Measurements from ENCODE around the gene TM9SF2. TPM values are rescaled to one million over a fixed set of nuclear protein-coding genes. Genes with fewer than 3 reads are reported as not detected.

Gene TM9SF2
- total RNA-seq, 1 experiment from 2014 or later = 116 TPM

DNA sequence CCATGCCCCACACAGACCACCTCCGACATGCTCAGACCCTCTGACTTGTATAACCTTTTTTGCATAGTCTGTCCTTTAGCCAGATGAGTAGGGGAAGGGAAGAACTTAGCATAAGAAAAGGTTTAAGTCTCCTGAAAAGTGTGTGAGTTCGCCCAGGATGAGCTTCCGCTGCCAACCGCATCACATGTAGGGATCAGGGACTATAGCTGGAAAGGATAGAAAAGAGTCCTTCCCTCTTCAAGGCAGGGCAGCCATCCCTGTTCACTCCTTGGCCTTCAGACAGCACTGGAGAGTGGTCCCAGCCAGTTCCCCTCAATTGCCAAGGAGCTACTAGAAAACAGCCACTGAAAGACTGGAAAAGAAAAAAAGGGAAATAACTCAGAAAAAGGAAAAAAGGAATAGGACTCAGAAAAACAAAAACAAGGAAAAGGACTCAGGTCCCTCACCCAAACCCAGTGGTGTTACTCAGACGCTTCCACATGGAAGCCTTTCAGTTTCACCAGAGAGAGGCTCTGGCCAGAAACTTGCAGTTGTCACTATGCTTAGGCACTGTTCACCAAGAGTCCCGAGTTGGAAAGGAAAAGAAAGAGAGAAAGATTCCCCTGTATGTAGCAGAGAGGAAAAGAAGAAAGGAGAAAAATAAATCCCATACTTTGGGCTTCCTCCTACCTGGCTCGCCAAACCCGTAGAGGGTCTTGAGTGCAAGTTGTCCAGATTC, 5.6 kb upstream of the TM9SF2 start:
- DNase-seq (ENCODE audit: low read depth) = no peak

DNA sequence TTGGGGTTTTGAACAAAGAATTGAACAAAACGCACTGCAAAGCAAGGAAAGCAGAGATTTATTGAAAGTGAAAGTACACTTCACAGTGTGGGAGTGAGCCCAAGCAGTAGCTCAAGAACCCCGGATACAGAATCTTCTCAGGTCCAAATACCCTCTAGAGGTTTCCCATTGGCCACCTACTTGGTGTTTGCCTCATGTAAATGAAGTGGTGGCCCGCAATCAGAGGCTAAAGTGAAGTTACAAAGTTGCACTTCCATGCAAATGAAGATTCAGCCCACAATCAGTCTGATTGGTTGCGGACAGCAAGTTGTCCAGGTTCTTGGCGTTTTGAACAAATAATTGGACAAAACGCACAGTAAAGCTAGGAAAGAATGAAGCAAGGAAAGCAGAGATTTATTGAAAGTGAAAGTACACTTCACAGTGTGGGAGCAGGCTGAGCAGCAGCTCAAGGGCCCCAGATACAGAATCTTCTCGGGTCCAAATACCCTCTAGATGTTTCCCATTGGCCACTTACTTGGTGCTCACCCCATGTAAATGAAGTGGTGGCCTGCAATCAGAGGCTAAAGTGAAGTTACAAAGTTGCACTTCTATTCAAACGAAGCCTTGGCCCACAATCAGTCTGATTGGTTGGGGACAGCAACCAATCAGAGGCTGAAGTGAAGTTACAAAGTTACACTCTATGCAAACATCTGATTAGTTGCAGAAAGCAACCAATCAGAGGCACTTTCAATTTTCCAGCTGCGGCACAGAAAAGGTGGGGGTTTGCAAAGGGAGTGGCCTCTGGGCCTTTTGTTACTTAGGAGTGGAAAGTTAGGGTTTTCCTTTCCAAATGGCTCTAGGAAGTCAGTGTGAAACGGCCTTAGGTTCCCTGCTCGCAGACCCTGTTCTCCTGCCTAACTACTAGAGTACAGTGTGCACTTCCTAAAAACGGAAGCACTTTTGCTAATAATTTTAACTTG, 4.8 kb upstream of the TM9SF2 start:
- DNase-seq (ENCODE audit: low read depth) = peak; percentile 76

DNA sequence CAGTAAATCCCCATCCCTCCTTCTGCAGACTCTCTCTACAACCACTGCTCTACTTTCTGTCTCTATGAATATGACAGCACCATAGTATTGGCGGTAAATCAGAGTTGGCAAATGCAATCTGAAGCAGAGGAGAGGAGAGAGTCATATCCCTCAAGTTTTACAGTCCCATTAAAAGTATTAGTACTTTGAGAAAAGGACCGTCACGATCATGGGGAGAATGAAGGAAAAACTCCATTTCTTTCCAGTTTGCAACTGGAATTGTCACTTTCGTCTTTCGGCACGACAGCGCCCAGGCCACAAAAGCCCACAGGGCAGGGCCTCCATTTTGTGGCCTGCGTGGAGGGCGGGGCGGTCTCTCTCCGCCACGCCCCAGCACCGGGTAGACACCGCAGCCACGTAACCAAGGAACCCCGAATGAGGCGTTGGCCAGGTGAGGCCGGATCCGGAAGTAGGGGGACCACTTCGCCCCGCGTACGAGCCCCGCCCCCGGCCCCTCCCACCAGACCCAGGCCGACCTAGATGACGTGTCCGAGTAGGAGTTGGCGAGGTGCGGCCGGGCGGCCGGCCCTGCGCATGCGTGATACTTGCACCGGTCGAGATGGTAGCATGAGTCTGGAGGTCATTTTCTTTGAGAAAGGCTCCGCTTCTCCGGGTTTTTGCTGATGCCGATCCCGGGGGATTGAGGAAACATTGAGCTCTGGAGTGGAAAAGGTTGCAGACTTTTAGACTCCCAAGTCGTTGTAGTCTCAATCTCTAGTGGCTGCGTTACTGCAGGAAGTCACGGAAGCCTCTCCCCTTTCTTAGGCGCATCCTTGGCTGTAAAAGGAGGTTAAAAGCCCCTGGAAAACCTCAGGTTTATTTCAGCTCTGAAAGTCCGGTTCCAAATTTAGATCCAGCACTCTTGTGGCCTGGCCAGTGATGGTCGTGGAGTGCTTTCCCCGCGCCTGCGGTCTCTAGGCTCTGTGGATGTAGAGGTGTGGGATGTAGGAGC, 2.8 kb upstream of the TM9SF2 start:
- peak; percentile 93 for DNase-seq (ENCODE audit: low read depth)

DNA sequence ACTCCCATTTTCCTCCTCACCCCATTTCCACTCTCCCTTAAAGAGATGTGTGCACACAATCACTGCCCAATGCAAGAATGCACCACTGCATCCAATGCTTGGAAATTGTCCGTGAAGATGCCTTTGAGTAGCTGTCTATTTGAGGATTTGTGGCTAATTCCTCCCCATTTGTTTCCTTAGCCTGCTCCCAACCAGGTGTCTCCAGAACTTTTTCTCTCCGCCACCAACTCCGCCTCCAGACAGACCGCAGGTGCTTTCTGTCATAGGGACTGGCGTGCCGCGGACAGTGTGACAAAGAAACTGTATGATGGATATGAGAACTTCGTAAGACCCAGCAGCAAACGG, 461 bp upstream of the TM9SF2 start:
- no peak for DNase-seq (ENCODE audit: low read depth)

DNA sequence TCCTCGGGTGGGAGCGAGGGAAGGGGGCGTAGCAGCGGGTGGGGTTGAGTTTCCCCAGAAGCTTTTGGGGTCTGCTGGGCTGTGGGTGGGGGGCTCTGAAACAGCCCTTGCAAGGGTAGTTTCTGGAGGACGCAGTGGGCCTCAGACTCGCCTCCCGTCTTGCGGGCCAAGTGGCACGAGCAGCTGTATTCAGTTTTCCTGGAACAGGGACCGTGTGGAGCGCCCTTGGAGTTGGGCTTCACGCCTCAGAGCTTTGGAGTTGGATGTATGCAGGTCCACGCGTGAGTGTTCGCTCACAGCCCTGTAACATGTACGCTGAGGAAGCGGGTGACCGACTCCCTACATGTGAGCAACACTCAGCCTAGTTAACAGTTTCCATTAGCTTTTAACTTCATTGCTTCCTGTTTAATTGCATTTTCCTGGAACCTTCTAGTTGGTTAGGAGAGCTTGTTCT, 603 bp downstream of the TM9SF2 start:
- peak; percentile 17 for DNase-seq (ENCODE audit: low read depth)

DNA sequence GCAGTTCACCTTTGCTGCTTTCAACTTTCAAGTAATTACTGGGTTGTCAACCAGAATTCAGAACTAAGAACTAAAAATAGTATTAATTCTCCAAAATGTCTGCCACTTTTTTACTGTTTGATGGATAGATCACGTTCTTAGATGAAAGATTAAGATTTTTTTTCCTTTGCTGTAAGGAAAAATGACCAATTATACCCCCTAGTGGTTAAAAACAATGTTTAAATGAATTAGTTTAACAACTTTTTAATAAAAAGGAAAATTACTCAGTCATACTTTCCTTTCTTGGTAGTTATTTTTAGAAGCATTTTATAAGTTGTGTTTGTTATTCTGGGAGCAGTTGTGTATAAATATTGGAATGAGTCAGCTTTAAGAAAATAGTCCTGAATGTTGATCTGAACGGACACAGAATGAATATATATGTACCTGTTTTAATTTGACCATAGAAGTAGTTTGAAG, 4.6 kb downstream of the TM9SF2 start:
- peak; percentile 37 for DNase-seq (ENCODE audit: low read depth)

DNA sequence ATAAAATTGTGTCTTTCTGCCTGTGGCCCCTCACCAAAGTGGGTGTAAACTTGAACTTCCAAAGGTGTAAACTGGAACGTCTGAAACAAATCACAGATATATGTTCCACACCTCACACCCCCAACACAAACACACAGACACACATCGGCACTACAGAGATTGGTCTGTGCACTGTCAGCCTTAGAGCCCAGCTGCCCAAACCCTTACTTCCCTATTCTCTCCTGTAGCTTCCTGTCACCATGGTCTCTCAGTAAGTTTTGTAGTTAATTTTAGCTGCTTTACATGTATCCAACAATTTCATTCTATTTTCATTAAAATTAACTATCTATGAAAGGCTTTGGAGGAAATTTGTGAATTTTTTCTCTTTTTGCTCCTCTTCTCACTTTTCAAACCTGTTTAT, 5.4 kb downstream of the TM9SF2 start:
- DNase-seq (ENCODE audit: low read depth) = no peak

DNA sequence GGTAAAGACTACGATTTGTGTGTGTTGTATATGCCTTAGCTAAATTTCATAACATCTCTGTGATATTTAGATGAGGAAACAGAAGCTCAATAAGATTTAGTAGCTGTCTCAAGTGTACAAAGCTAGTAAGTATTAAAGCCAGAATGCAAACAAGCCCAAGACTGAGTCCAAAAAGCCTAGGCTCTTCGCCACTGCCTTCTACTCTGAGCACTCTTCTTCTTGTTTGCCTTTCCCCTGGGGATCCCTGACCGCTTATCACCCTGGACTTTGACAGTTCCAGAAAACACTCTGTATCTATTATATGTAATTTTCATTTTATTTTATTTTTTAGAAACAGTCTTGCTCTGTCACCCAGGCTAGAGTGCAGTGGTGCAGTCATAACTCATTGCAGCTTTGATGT, 5.8 kb downstream of the TM9SF2 start:
- DNase-seq (ENCODE audit: low read depth) = no peak

DNA sequence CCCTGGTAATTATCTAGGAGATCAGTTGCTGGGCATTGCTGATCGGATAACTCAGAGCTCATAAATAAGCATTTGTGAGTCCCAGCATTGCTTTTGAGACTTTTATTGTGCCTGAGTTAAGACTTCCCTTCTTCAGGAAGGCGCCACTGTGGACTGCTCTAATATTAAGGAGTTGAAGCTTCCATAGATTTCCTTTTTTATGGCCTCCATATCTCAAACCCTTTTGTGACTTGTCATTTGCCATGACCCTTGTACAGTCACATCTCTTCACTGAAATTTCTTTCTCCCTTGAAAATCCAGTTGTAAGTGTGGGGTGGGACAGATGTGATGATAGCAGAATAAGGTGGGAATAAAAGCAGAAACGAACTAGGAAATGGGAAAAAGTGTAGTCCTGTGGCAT, 6.3 kb downstream of the TM9SF2 start:
- no peak for DNase-seq (ENCODE audit: low read depth)

DNA sequence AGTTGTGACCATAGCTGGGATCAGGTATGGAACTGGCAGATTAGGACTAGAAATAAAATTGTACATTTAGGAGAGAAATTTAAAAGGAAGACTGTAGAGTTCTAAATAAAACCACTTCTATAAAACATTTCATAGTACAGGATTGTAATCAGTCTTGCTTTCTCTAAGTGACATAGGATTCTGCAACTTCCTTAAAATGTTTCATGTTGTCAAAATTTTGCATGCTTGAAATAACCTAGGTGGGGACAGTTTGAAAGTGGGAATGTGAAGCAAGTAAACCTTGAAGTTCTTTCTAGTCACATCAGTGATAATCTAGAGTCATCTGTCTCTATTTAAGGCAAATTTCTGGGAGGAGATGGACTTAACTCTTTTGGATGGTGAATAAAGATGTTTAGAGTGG, 6.7 kb downstream of the TM9SF2 start:
- DNase-seq (ENCODE audit: low read depth) = no peak

DNA sequence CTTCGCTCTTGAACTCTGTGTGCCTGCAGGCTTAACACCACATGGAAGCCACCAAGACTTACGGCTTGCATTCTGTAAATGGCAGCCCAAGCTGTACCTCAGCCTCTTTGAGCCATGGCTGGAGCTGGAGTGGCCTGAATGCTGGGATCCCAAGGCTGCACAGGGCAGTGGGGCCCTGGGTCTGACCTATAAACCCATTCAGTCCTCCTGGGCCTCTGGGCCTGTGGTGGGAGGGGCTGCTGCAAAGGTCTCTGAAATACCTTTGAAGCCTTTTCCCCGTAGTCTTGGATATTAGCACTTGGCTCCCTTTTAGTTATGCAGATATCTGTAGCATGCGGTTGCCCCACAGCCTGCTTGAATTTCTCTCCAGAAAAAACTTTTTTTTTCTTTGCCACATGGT, 8.2 kb downstream of the TM9SF2 start:
- no peak for DNase-seq (ENCODE audit: low read depth)

DNA sequence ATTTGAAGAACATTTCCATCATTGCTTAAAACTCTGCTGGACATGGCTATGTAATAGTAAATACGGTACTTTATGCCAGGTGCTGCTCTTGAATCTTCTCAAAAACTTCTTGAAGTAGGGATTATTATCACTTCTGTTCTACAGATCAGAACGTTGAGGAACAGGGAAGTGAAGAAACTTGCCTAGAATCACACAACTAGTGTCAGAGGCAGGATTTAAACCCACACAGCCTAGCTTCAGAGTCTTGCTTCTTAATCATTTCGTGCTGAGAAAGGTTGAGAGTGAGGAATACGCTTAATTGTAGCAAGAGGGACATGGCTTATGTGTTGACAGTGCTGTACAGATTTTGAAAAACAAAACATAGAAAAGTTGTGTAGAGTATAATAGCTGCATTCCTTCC, 13.5 kb downstream of the TM9SF2 start:
- DNase-seq (ENCODE audit: low read depth) = no peak

DNA sequence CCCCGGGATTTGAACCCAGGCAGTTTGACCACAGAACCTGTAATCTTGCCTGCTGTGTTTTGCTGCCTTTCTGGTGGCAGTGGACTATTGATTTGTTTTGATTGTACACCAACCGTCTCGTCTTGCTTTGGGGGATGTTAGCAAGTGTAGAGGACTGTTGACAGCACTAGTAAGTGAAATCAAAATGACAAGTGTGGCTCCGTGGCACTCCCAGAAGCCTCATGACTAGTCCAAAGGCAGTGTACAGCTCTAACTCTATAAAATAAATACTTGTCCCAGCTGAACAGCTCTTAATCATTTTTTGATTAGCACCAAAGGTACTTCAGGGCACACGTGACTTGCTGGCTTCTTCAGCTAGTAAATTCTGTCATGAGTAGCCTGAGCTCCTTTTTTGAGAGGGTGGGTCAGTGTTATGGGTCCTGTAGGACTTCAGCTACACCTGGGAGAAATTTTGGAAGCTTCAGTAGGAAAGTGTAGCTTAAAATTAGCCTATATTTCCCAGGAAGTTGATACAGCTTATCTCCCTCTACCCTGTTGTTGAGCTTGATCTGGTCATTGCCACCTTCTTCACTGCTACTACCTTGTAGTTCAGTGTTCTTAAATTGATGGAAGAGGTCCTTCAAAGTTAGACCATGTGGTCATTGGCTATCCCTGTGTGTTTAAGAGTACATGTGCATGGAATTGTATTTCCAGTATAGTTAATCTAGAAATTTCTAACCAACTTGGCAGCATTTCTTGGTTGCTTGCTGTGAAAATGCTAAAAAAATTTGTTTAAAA, 15.1 kb downstream of the TM9SF2 start:
- DNase-seq (ENCODE audit: low read depth) = no peak

DNA sequence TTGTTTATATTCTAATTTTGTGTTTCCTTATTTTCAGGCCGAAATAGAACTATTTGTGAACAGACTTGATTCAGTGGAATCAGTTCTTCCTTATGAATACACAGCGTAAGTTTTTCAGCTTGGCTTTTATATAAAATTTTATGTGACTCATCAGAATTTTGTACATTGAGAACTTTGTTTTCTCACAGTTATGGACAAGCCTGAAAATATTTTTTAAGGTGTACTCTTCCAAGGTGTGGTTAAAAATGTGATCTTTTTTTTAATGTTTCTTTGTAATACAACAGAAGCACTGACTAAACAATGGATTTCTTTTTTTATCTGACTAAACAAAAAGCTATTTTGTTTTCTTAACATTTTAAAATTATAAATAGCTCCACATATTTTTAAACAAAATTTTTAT, 16.3 kb downstream of the TM9SF2 start:
- DNase-seq (ENCODE audit: low read depth) = no peak

DNA sequence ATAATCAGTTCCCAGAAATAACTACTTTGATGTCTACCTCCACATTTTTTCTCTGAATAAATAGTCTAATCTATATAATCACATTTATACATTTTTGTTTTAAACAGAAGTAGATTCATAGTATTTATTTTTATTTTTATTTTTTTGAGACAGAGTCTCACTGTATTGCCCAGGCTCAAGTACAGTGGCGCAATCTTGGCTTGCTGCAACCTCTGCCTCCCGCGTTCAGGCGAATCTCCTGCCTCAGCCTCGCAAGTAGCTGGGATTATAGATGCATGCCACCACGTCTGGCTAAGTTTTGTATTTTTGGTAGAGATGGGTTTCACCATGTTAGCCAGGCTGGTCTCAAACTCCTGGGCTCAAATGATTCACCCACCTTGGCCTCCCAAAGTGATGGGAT, 16.7 kb downstream of the TM9SF2 start:
- DNase-seq (ENCODE audit: low read depth) = no peak

DNA sequence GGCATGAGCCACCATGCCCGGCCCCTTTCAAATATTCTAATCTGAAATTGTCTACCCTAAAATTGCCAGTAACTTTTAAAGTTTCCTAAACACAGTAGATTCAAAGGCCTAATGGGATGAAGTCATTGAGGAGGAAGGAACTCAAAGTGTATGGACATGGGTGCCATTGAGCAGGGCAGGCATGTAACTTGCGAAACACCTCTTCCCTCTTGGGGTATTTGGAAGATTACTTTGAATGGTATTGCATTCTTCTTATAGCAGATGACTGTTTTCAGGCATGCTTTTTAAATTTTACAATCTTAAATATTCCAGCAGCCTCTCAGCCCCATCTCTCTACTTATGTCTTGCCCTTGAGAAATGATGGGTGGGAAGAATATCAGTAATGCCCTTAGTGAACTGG, 21.0 kb downstream of the TM9SF2 start:
- DNase-seq (ENCODE audit: low read depth) = no peak

DNA sequence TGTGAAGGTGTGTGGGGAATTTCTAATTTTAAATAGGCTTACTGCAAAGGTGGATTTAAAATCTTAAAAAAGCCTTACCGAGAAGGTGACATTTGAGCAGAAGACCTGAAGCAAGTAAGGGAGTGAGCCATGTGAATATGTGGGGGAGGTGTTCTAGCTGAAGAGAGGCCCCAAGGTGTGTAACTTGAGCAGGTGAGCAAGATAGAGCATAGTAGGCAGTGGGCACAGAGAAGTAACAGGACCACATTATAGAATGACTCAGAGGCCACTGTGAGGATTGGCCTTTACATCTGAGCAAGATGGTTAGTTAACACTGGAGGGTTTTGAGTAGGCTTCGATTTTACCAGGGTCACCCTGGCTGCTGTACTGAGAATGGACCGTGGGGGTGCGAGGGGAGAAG, 22.6 kb downstream of the TM9SF2 start:
- DNase-seq (ENCODE audit: low read depth) = no peak

DNA sequence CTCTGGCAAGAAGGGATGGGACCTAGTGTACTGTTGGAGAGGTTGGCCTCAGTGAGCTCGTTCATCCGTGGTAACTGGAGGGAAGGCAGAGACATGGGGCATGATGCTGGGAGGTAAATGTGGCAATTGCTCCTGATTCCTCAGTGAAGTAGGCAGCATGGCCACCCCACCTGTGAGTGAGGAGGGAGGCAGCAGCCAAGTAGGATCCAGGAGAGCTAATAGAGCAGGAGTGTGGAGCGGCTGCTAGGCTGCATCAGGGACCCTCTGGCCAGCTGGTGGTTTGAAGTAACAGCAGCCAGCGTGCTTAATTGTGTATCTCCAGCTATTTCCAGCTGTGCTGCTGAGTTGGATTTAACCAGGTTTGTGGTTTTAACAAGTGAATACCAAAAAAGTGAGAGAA, 24.7 kb downstream of the TM9SF2 start:
- no peak for DNase-seq (ENCODE audit: low read depth)

DNA sequence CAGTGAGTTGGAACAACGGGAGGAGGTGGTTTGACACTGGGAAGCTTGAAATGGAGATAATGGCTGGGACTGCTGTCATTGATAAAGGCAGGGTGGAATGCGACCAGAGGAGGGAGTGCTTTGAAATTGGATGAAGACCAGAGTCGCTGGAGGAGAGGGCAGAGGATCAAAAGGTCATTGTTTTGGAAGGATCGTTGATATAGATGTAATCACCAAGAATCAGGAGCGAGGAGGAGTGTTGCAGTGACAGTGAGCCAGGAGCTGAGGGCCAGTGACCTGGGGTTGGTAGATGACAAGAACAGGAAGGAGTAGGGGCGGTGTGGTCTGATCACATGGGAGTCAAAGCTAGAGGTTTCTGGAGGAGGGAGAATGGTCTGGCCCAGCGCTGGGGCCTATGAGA, 25.3 kb downstream of the TM9SF2 start:
- no peak for DNase-seq (ENCODE audit: low read depth)

DNA sequence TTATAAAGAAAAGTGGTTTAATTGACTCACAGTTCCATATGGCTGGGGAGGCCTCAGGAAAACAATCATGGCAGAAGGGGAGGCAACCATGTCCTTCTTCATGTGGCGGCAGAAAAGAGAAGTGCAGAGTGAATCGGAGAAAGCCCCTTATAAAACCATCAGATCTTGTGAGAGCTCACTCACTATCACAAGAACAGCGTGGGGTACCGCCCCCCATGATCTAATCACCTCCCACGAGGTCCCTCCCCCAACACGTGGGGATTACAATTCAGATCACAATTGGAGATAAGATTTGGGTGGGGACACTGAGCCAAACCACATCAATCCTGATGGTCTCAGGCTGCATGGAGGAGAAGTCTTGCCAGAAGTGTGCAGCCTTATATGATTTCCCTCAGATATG, 26.0 kb downstream of the TM9SF2 start:
- DNase-seq (ENCODE audit: low read depth) = no peak

DNA sequence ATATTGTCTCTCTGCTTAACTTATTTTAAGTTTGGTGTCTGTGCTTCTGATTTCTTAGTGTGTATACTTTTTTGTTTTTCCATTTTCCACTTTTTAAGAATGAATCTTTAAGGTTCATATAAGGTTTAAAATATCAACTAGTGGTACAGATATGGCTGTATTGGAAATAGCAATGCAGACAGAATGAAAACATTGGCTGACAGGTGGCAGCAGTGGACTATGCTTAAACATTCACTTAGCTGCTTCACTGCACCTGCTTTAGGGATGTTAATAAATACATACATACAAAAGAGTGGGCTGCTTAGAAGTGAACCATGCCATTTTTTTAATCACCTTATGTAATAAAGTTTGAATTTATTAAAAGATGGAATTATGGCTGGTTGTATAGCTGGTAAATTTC, 27.3 kb downstream of the TM9SF2 start:
- DNase-seq (ENCODE audit: low read depth) = peak; percentile 4
